Esophagus squamous epithelium (tissue), 5 donors: ENCODE measurements around the gene MMP14. TPM values are rescaled to one million over a fixed set of nuclear protein-coding genes. Genes with fewer than 3 reads are reported as not detected.
"Not testable (repeated sequence)": the region's sequence is repeated elsewhere in the genome, so short reads cannot be mapped to it uniquely, and the experiment has no call there.

Experiments used
- DNase-seq: peaks from one replicate; lab custom pipeline; 2025; lab: John Stamatoyannopoulos, UW
- H3K27ac ChIP-seq, 4 donors: fragments of 200-600 bp; sonication (generic); one replicate each; pipeline ENCODE4 v1.5.1; 2016 to 2019; ENCODE audit warnings: mild to moderate bottlenecking in 1 of 4
- H3K27me3 ChIP-seq, 4 donors: fragments of 200-600 bp; sonication (generic); 1 replicate in 3 of 4; 2 replicates in 1 of 4; pipeline versions ENCODE4 v1.5.1 to v1.6.0; 2017 to 2021; ENCODE audit warnings: antibody characterized with exemption in 1 of 4
- H3K36me3 ChIP-seq, 3 donors: fragments of 200-600 bp; sonication (generic); one replicate each; pipeline ENCODE4 v1.5.1; 2016 to 2019
- H3K4me1 ChIP-seq, 3 donors: fragments of 200-600 bp; sonication (generic); one replicate each; pipeline ENCODE4 v1.5.1; 2017 to 2019
- H3K4me3 ChIP-seq, 4 donors: fragments of 200-600 bp; sonication (generic); 1 replicate in 3 of 4; 2 replicates in 1 of 4; pipeline ENCODE4 v1.5.1; 2016 to 2019; ENCODE audit warnings: mild to moderate bottlenecking in 2 of 4, moderate library complexity in 1 of 4
- H3K9me3 ChIP-seq, 3 donors: fragments of 200-600 bp; sonication (generic); one replicate each; pipeline ENCODE4 v1.5.1; 2016 to 2019
- CTCF ChIP-seq, 6 experiments: fragments of 450-650 bp in 4 of 6; fragments of 200-600 bp in 2 of 6; sonication (generic) in 2 of 6; IDR thresholded peaks; one replicate each; pipeline ENCODE4 v1.5.1; 2016 to 2019; ENCODE audit warnings: antibody characterized with exemption in 6 of 6, mild to moderate bottlenecking in 4 of 6, moderate library complexity in 4 of 6
- POLR2A ChIP-seq, 4 donors: fragments of 450-650 bp; IDR thresholded peaks; one replicate each; pipeline ENCODE4 v1.6.1; 2017; ENCODE audit warnings: antibody characterized with exemption in 4 of 4, mild to moderate bottlenecking in 4 of 4, moderate library complexity in 3 of 4
- WGBS, 2 donors: methylation state at CpG; one replicate each; pipeline ENCODE4 v1.1.5; 2018; 5-methylcytosine and 5-hydroxymethylcytosine counted together
- intact Hi-C: fragments of 100-400 bp; cut with DNase I; formaldehyde crosslinking; loops from one replicate; pipeline ENCODE4 v1.15.0; 2022
- total RNA-seq, 4 donors: library from RNA; depleted of rRNA; stranded (reverse); fragments of >200 nt; gene quantifications; one replicate each; pipeline ENCODE4 v1.1.0, GENCODE V29; 2016
- donor health status: DM: yes; HTN: yes; CAD: no.

Gene MMP14
- total RNA-seq, 4 donors from 2014 or later = 67.9 to 127 (median 102) TPM

- H3K27me3 ChIP-seq = no peaks in the 10 kb centered on the region
- WGBS, 2 donors = 62 to 65% methylated on average over 8 of the region's 8 CpGs
- no peak overlapping the region for H3K4me3 ChIP-seq
- intact Hi-C loops = no loop called here
- no peak for DNase-seq
- H3K9me3 ChIP-seq = no peaks in the 10 kb centered on the region
- H3K36me3 ChIP-seq = no peaks in the 10 kb centered on the region
- H3K27ac ChIP-seq = no peak overlapping the region
- TF ChIP-seq POLR2A (IDR thresholded peaks at IDR 0.05) (no peak), CTCF (IDR thresholded peaks at IDR 0.05) (no peak)
- peaks cover 6 to 44% (median 10%) of the 10 kb centered on the region in 3 donors for H3K4me1 ChIP-seq
These were observed 11.6 kb upstream of the MMP14 start for GRCh38 chr14:22824711-22825359.

GRCh38 chr14:22829076-22829660 is 7.2 kb upstream of the MMP14 start:
- DNase-seq, H3K9me3 ChIP-seq, intact Hi-C loops, H3K27me3 ChIP-seq: not testable (repeated sequence)
- H3K36me3 ChIP-seq = peaks cover 0 to 30% (median 0%) of the 10 kb centered on the region in 3 donors
- 80 to 81% methylated on average over 12 of the region's 12 CpGs for WGBS, 2 donors
- H3K4me1 ChIP-seq = peaks cover 10 to 34% (median 11%) of the 10 kb centered on the region in 3 donors
- H3K27ac ChIP-seq = peak overlapping the region; percentile 83 to 91 (median 87)
- peak overlapping the region; percentile 61 to 90 (median 78) for H3K4me3 ChIP-seq

- WGBS, 2 donors = 1% methylated on average over 15 to 19 of the region's 41 CpGs
- Histone ChIP-seq H3K9me3 (no peaks in the 10 kb centered on the region), H3K36me3 (peaks cover 0 to 37% (median 0%) of the 10 kb centered on the region in 3 donors), H3K4me1 (peaks cover 7 to 27% (median 11%) of the 10 kb centered on the region in 3 donors), H3K4me3 (peak within 1 kb of the TSS; percentile 61 to 90 (median 78)), H3K27me3 (no peaks in the 10 kb centered on the region), H3K27ac (peak within 1 kb of the TSS; percentile 83 to 91 (median 87))
- intact Hi-C loops = loop anchor here (10.0 kb wide), 1 partner anchor 235 kb away; the partner anchor contains the start of gene ABHD4
- DNase-seq = peak; percentile 60
- TF ChIP-seq CTCF (IDR thresholded peaks at IDR 0.05) (peak in 1 of 6 experiments; percentile 25), POLR2A (IDR thresholded peaks at IDR 0.05) (peak in 1 of 4 donors; percentile 29)
These were observed 6.5 kb upstream of the MMP14 start, which contains the start of gene MRPL52 for GRCh38 chr14:22829661-22830442. Gene MRPL52, plus strand, starts transcription at chr14:22829887. Its CDS starts 26 bp downstream, at chr14:22829913.

- Histone ChIP-seq H3K4me1 (peaks cover 6 to 27% (median 11%) of the 10 kb centered on the region in 3 donors), H3K9me3 (no peaks in the 10 kb centered on the region), H3K27ac (peak overlapping the region in 3 of 4 donors; percentile 83 to 91 (median 88)), H3K4me3 (peak overlapping the region; percentile 61 to 90 (median 78)), H3K36me3 (peaks cover 0 to 41% (median 0%) of the 10 kb centered on the region in 3 donors), H3K27me3 (no peaks in the 10 kb centered on the region)
- TF ChIP-seq POLR2A (IDR thresholded peaks at IDR 0.05) = no peak
- TF ChIP-seq CTCF (IDR thresholded peaks at IDR 0.05) = no peak
- intact Hi-C loops = loop anchor here (10.0 kb wide), 1 partner anchor 236 kb away; the partner anchor contains the start of gene ABHD4
- WGBS, 2 donors = 15% methylated on average over 3 of the region's 3 CpGs
- no peak for DNase-seq
These were observed 5.9 kb upstream of the MMP14 start for GRCh38 chr14:22830443-22831010.

GRCh38 chr14:22835505-22835904 is 880 bp upstream of the MMP14 start:
- TF ChIP-seq CTCF (IDR thresholded peaks at IDR 0.05) (no peak), POLR2A (IDR thresholded peaks at IDR 0.05) (no peak)
- Histone ChIP-seq H3K36me3 (peaks cover 0 to 46% (median 0%) of the 10 kb centered on the region in 3 donors), H3K27me3 (no peaks in the 10 kb centered on the region), H3K4me1 (peaks cover 22 to 51% (median 28%) of the 10 kb centered on the region in 3 donors), H3K9me3 (no peaks in the 10 kb centered on the region), H3K4me3 (no peak overlapping the region), H3K27ac (peak overlapping the region; percentile 96 to 99 (median 99))
- WGBS, 2 donors = 74 to 76% methylated on average over 3 of the region's 3 CpGs
- DNase-seq = no peak
- intact Hi-C loops = loop anchor here (10.0 kb wide), 1 partner anchor 241 kb away; the partner anchor contains the start of gene ABHD4
